Measurements from ENCODE around the gene UBASH3A. TPM values are rescaled to one million over a fixed set of nuclear protein-coding genes. Genes with fewer than 3 reads are reported as not detected.

Gene UBASH3A
- total and polyA plus RNA-seq, 9 donors = 0.15 to 0.85 (median 0.24) TPM; not detected in 2

DNA sequence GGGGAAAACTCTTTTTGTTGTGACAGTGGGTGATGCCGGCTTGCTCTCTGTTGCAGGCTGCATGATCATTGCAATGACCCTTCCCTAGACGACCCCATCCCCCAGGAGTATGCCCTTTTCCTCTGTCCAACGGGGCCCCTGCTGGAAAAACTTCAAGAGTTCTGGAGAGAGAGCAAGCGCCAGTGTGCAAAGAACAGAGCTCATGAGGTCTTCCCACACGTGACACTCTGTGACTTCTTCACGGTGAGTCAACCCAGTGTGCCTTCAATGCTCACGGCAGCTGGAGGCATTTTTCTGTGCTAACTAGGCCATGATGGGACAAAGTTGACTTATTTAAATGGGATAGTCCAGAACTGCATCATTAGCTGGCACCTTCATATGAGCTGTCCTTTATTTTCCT is 5.7 kb downstream of the UBASH3A start:
- WGBS, 3 donors = 74 to 82% (median 74%) methylated on average over 7 of the region's 7 CpGs
- Histone ChIP-seq H3K27ac (no peak overlapping the region), H3K9me3 (no peaks in the 10 kb centered on the region), H3K4me3 (no peak overlapping the region), H3K27me3 (no peaks in the 10 kb centered on the region), H3K36me3 (no peaks in the 10 kb centered on the region), H3K4me1 (ENCODE audit: insufficient read depth) (no peaks in the 10 kb centered on the region)
- DNase-seq = no peak
- intact Hi-C loops (cut with DNase I) = no loop called here
- TF ChIP-seq, protein P1, sequence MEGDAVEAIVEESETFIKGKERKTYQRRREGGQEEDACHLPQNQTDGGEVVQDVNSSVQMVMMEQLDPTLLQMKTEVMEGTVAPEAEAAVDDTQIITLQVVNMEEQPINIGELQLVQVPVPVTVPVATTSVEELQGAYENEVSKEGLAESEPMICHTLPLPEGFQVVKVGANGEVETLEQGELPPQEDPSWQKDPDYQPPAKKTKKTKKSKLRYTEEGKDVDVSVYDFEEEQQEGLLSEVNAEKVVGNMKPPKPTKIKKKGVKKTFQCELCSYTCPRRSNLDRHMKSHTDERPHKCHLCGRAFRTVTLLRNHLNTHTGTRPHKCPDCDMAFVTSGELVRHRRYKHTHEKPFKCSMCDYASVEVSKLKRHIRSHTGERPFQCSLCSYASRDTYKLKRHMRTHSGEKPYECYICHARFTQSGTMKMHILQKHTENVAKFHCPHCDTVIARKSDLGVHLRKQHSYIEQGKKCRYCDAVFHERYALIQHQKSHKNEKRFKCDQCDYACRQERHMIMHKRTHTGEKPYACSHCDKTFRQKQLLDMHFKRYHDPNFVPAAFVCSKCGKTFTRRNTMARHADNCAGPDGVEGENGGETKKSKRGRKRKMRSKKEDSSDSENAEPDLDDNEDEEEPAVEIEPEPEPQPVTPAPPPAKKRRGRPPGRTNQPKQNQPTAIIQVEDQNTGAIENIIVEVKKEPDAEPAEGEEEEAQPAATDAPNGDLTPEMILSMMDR (IDR thresholded peaks at IDR 0.05) = no peak
- no peak for TF ChIP-seq EP300 (IDR thresholded peaks at IDR 0.05)
- no peak for TF ChIP-seq POLR2A (IDR thresholded peaks at IDR 0.05)

GRCh38 chr21:42411197-42411869 is 7.6 kb downstream of the UBASH3A start:
- no peak for DNase-seq
- WGBS, 3 donors = 54 to 61% (median 57%) methylated on average over 7 of the region's 7 CpGs
- Histone ChIP-seq H3K36me3 (no peaks in the 10 kb centered on the region), H3K4me3 (no peak overlapping the region), H3K27me3 (no peaks in the 10 kb centered on the region), H3K4me1 (ENCODE audit: insufficient read depth) (peaks cover 9% of the 10 kb centered on the region), H3K27ac (no peak overlapping the region), H3K9me3 (no peaks in the 10 kb centered on the region)
- no peak for TF ChIP-seq EP300 (IDR thresholded peaks at IDR 0.05)
- TF ChIP-seq, protein P1 (IDR thresholded peaks at IDR 0.05) = no peak
- no peak for TF ChIP-seq POLR2A (IDR thresholded peaks at IDR 0.05)
- intact Hi-C loops (cut with DNase I) = no loop called here

GRCh38 chr21:42411891-42412635 is 8.4 kb downstream of the UBASH3A start:
- H3K27me3 ChIP-seq = no peaks in the 10 kb centered on the region
- H3K9me3 ChIP-seq = no peaks in the 10 kb centered on the region
- H3K4me1 ChIP-seq (ENCODE audit: insufficient read depth) = peaks cover 9% of the 10 kb centered on the region
- intact Hi-C loops (cut with DNase I) = no loop called here
- TF ChIP-seq POLR2A (IDR thresholded peaks at IDR 0.05) (no peak), EP300 (IDR thresholded peaks at IDR 0.05) (no peak)
- TF ChIP-seq, protein P1 (IDR thresholded peaks at IDR 0.05) = no peak
- no peak overlapping the region for H3K27ac ChIP-seq
- H3K36me3 ChIP-seq = no peaks in the 10 kb centered on the region
- no peak overlapping the region for H3K4me3 ChIP-seq
- WGBS, 3 donors = 70 to 72% (median 71%) methylated on average over 21 of the region's 21 CpGs
- DNase-seq = no peak

DNA sequence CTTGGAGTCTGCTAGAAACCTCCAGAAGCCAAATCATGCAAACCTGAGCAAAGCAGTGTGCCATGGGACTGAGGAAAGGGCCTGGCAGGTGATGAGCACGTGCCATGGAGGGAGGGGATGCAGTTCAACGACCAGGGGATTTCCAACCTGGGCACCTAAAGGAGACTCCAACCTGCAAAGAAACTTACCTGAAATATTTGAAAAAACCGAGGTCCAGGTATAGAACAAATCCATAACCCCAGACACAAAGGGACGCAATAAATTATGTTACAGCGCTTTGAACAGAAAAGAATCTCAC is 8.9 kb downstream of the UBASH3A start:
- intact Hi-C loops (cut with DNase I) = no loop called here
- Histone ChIP-seq H3K4me3 (no peak overlapping the region), H3K9me3 (no peaks in the 10 kb centered on the region), H3K27me3 (no peaks in the 10 kb centered on the region), H3K4me1 (ENCODE audit: insufficient read depth) (peaks cover 9% of the 10 kb centered on the region), H3K27ac (no peak overlapping the region), H3K36me3 (no peaks in the 10 kb centered on the region)
- DNase-seq = no peak
- TF ChIP-seq POLR2A (IDR thresholded peaks at IDR 0.05) (no peak), EP300 (IDR thresholded peaks at IDR 0.05) (no peak)
- TF ChIP-seq, protein P1 (IDR thresholded peaks at IDR 0.05) = no peak
- 82 to 89% (median 83%) methylated on average over 5 of the region's 5 CpGs for WGBS, 3 donors
